OCI-LY3 (cell line): ENCODE data around the gene GAL3ST1.

Experiments
- CTCF ChIP-seq: fragments of 200-600, 300-600 bp; sonication (generic); IDR thresholded peaks from 2 replicates; pipeline ENCODE4 v1.5.1; 2014; ENCODE audit warnings: antibody characterized with exemption, low read length, low read depth
- EZH2phosphoT487 ChIP-seq: fragments of 200-600 bp; shearing (Covaris generic); IDR thresholded peaks from 2 replicates; pipeline ENCODE4 v1.6.1; 2018; ENCODE audit warnings: antibody characterized with exemption, mixed run types, low read depth

- no peak for TF ChIP-seq CTCF
- no peak for TF ChIP-seq EZH2phosphoT487
Measured at GRCh38 chr22:30547188-30547587, 27.3 kb downstream of the GAL3ST1 start.
